A549 treated with ZK216348 at 1 μM for 4 hours (cell line): ENCODE results near the gene KBTBD8. TPM values are rescaled to one million over a fixed set of nuclear protein-coding genes. Genes with fewer than 3 reads are reported as not detected.

Experiments used
- total RNA-seq: library from RNA; stranded (reverse); fragments of 200-300 nt; extraction: Qiagen RNA extraction; gene quantifications from 5 replicates; pipeline ENCODE4 v1.2.3, GENCODE V29; 2022; ENCODE audit warnings: low read depth

Gene KBTBD8, protein sequence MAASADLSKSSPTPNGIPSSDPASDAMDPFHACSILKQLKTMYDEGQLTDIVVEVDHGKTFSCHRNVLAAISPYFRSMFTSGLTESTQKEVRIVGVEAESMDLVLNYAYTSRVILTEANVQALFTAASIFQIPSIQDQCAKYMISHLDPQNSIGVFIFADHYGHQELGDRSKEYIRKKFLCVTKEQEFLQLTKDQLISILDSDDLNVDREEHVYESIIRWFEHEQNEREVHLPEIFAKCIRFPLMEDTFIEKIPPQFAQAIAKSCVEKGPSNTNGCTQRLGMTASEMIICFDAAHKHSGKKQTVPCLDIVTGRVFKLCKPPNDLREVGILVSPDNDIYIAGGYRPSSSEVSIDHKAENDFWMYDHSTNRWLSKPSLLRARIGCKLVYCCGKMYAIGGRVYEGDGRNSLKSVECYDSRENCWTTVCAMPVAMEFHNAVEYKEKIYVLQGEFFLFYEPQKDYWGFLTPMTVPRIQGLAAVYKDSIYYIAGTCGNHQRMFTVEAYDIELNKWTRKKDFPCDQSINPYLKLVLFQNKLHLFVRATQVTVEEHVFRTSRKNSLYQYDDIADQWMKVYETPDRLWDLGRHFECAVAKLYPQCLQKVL
- 0.45 to 1.1 TPM (median 0.60 TPM) in 5 replicates for total RNA-seq

DNA sequence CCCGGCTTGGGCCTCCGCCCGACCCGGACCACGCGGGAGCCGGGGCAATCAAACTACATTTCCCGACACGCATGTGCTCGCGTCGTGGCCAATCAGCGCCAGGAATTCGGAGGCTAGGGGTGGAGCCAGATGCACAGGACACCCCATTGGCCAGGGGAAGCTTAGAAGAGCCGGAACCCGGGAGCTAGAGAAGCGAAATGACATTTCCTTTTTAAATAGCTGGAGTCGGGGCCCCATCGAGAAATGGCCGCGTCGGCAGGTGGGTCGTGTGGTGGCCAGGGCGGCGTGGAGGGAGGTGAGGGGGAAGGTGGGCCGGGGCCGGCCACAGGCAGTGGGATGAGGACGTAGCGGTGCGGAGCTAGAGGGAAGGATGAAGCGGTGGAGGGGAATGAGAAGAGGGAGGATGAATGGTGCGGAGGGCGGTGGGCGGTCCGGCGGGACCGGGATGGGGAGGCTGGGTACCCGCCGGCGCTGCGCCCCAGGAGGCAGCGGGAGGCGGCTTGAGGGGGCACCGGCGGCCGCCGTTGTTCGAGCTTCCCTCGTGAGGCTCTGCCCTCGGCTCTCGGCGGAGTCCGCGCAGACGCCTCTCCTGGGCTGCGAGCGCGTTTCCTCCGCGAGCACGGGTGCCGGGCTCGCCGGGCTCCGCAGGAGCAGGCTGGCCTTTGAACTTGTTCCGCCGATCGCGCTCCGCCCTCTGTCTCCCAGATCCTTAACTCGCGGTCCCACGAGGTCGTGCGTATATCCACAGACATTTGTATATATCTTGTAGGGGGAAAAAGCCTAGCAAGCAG, at the start of gene KBTBD8:
TSS of gene KBTBD8 (plus strand) at position 195 of the 791 bp plus-strand sequence. CDS start at position 244, 49 bp downstream.

